Measurements from ENCODE around the gene ROBO4. TPM values are rescaled to one million over a fixed set of nuclear protein-coding genes. Genes with fewer than 3 reads are reported as not detected.

Gene ROBO4
- total RNA-seq, 1 donor from 2014 or later: not detected

DNA sequence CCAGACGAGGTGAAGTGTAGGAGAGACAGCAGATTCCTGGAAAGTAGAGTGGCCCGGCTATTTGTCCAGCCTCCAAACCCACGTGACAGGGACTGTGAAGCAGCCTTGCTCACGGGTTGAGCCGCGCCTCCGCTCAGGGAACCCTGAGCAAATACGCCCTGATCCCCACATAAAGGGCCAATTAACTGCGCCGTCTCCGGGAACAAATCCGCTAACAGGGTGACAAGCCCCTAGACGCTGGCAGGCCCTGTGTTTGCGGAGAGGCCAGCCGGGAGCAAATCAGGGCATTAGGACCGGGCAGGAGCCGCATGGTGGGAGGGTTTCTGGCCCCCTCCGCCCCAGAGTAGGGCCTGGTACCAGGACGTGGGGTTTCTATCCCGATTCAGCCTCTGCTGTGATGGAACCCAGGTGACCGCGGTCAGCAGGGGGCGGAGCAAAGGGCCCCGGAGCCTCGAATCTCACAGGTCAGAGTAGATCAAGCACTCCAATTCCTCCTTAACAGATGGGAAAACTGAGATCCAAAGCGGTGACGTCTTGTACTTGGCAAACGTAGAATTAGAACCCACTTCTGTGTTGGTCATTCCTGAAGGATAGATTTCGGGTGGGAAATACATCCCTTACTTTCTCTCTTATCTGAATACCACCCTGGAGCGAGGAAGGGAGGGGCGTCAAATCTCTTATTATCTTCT is 34.4 kb downstream of the ROBO4 start:
- no peaks in the 10 kb centered on the region for H3K36me3 Mint-ChIP-seq (ENCODE audit: low read depth)
- H3K27ac Mint-ChIP-seq: peak overlapping the region; percentile 5
- intact Hi-C loops (cut with micrococcal nuclease): no loop called here
- no peak overlapping the region for H3K4me3 Mint-ChIP-seq
- peaks cover 16% of the 10 kb centered on the region for H3K4me1 Mint-ChIP-seq (ENCODE audit: low read depth)
- DNase-seq (ENCODE audit: low spot score): no peak
- H3K9me3 Mint-ChIP-seq: no peaks in the 10 kb centered on the region
- peaks cover 69% of the 10 kb centered on the region for H3K27me3 Mint-ChIP-seq (ENCODE audit: insufficient read depth)

GRCh38 chr11:124861670-124862069 is 36.0 kb downstream of the ROBO4 start:
- intact Hi-C loops (cut with micrococcal nuclease): no loop called here
- H3K4me3 Mint-ChIP-seq: no peak overlapping the region
- DNase-seq (ENCODE audit: low spot score): no peak
- H3K4me1 Mint-ChIP-seq (ENCODE audit: low read depth): peaks cover 9% of the 10 kb centered on the region
- H3K27me3 Mint-ChIP-seq (ENCODE audit: insufficient read depth): peaks cover 53% of the 10 kb centered on the region
- no peak overlapping the region for H3K27ac Mint-ChIP-seq
- H3K36me3 Mint-ChIP-seq (ENCODE audit: low read depth): no peaks in the 10 kb centered on the region
- no peaks in the 10 kb centered on the region for H3K9me3 Mint-ChIP-seq

DNA sequence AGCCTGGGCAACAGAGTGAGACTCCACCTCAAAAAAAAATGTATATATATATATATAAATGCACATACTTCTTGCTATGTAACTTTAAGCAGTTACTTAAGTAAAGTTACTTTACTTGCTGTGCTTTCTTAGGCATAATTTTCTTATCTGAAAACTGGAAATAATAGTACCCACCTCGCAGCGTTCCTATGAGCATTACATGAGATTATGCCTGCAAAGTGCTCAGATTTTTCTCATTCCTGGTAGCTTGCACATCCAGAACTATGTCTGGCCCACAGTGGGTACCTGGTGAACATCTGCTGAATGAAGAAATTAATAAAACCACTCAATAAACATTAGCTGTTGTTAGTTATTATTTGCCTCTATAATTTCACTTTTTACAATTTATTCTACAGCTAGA is 38.5 kb downstream of the ROBO4 start:
- Mint-ChIP-seq H3K9me3 (no peaks in the 10 kb centered on the region), H3K27me3 (ENCODE audit: insufficient read depth) (peaks cover 36% of the 10 kb centered on the region), H3K4me3 (no peak overlapping the region), H3K27ac (no peak overlapping the region), H3K4me1 (ENCODE audit: low read depth) (peaks cover 9% of the 10 kb centered on the region), H3K36me3 (ENCODE audit: low read depth) (no peaks in the 10 kb centered on the region)
- intact Hi-C loops (cut with micrococcal nuclease): no loop called here
- DNase-seq (ENCODE audit: low spot score): no peak

- H3K4me3 Mint-ChIP-seq: no peak overlapping the region
- H3K9me3 Mint-ChIP-seq: no peaks in the 10 kb centered on the region
- peaks cover 2% of the 10 kb centered on the region for H3K36me3 Mint-ChIP-seq (ENCODE audit: low read depth)
- intact Hi-C loops (cut with micrococcal nuclease): loop anchor here (10.0 kb wide), 1 partner anchor 1861 kb away; the partner anchor contains the start of gene BSX
- no peaks in the 10 kb centered on the region for H3K4me1 Mint-ChIP-seq (ENCODE audit: low read depth)
- peaks cover 96% of the 10 kb centered on the region for H3K27me3 Mint-ChIP-seq (ENCODE audit: insufficient read depth)
- DNase-seq (ENCODE audit: low spot score): no peak
- no peak overlapping the region for H3K27ac Mint-ChIP-seq
Observed at GRCh38 chr11:124846070-124846673, 51.5 kb downstream of the ROBO4 start.

DNA sequence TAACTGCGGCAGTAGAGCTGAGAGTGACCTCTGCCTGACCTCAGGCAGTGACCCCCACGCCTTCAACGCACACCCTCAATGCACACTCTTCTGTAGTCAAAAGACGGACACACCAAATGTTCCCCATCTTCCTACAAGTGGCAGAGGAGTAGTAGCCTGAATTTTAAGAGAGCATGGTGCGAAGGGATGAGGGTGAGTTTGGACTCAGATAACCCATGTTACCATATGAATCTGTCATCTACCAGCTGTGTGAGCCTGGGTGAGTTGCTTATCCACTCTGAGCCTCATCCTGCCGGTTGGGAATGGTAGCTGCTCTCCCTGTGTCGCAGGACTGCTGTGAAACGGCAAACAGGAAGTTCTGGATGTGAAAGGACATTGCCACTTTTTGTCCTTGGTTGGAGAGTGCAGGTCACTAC is 53.0 kb downstream of the ROBO4 start:
- no peak for DNase-seq (ENCODE audit: low spot score)
- intact Hi-C loops (cut with micrococcal nuclease): loop anchor here (5.0 to 10.0 kb wide), 2 partner anchors 323 to 1860 kb away; partner anchors contain the start of gene BSX
- H3K27ac Mint-ChIP-seq: no peak overlapping the region
- H3K4me1 Mint-ChIP-seq (ENCODE audit: low read depth): peaks cover 5% of the 10 kb centered on the region
- no peaks in the 10 kb centered on the region for H3K9me3 Mint-ChIP-seq
- H3K27me3 Mint-ChIP-seq (ENCODE audit: insufficient read depth): peaks cover 96% of the 10 kb centered on the region
- no peak overlapping the region for H3K4me3 Mint-ChIP-seq
- peaks cover 5% of the 10 kb centered on the region for H3K36me3 Mint-ChIP-seq (ENCODE audit: low read depth)

DNA sequence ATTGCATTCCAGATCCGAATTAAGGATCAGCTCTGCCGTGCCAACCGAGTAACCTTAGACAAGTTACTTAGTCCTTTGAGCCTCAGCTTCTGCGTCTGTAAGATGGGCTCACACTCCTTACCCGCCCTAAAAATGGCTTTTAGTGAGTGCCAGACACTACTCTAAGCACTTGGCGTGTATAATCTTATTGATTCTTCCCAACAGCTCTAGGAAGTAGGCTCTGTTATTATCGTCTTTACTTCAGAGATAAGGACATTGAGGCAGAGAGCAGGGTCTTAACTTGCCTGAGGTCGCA is 54.1 kb downstream of the ROBO4 start:
- Mint-ChIP-seq H3K36me3 (ENCODE audit: low read depth) (peaks cover 5% of the 10 kb centered on the region), H3K27ac (no peak overlapping the region), H3K4me1 (ENCODE audit: low read depth) (peaks cover 5% of the 10 kb centered on the region), H3K9me3 (no peaks in the 10 kb centered on the region), H3K27me3 (ENCODE audit: insufficient read depth) (peaks cover 90% of the 10 kb centered on the region), H3K4me3 (no peak overlapping the region)
- DNase-seq (ENCODE audit: low spot score): no peak
- intact Hi-C loops (cut with micrococcal nuclease): loop anchor here (5.0 to 10.0 kb wide), 2 partner anchors 324 to 1859 kb away; partner anchors contain the start of gene BSX

GRCh38 chr11:124842305-124842704 is 55.4 kb downstream of the ROBO4 start:
- intact Hi-C loops (cut with micrococcal nuclease): loop anchor here (5.0 to 10.0 kb wide), 2 partner anchors 325 to 1858 kb away; partner anchors contain the start of gene BSX
- H3K27ac Mint-ChIP-seq: no peak overlapping the region
- DNase-seq (ENCODE audit: low spot score): no peak

GRCh38 chr11:124841840-124842239 is 55.8 kb downstream of the ROBO4 start:
- Mint-ChIP-seq H3K27ac (no peak overlapping the region), H3K36me3 (ENCODE audit: low read depth) (peaks cover 5% of the 10 kb centered on the region), H3K27me3 (ENCODE audit: insufficient read depth) (peaks cover 88% of the 10 kb centered on the region), H3K9me3 (no peaks in the 10 kb centered on the region), H3K4me1 (ENCODE audit: low read depth) (peaks cover 11% of the 10 kb centered on the region), H3K4me3 (no peak overlapping the region)
- intact Hi-C loops (cut with micrococcal nuclease): loop anchor here (1.0 to 10.0 kb wide), 3 partner anchors 25 to 1857 kb away; partner anchors contain the start of gene BSX
- no peak for DNase-seq (ENCODE audit: low spot score)

More at GRCh38 chr11:124842305-124842704, 55.4 kb downstream of the ROBO4 start:
- Mint-ChIP-seq H3K4me1 (ENCODE audit: low read depth) (peaks cover 7% of the 10 kb centered on the region), H3K9me3 (no peaks in the 10 kb centered on the region), H3K4me3 (no peak overlapping the region), H3K36me3 (ENCODE audit: low read depth) (peaks cover 5% of the 10 kb centered on the region), H3K27me3 (ENCODE audit: insufficient read depth) (peaks cover 90% of the 10 kb centered on the region)

DNA sequence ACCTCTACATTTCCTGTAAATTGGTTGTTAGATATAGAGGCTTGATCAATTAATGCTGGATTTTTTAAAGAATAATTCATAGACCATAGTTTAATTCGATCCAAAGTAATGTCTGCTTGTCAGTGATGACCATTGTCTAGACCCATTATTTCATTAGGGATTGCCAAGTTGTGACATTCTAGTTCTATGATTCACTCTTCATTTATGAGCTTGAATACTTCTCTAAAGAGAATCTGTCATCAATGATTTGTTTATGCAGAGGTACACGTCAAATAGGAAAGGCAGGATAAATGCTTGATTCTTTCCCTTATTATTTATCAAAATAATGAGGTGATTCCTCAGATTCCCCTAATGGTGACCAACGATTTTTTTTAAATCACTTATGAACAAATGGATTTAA is 56.5 kb downstream of the ROBO4 start:
- H3K36me3 Mint-ChIP-seq (ENCODE audit: low read depth): peaks cover 5% of the 10 kb centered on the region
- H3K27me3 Mint-ChIP-seq (ENCODE audit: insufficient read depth): peaks cover 82% of the 10 kb centered on the region
- H3K27ac Mint-ChIP-seq: no peak overlapping the region
- H3K4me3 Mint-ChIP-seq: no peak overlapping the region
- H3K4me1 Mint-ChIP-seq (ENCODE audit: low read depth): peaks cover 14% of the 10 kb centered on the region
- DNase-seq (ENCODE audit: low spot score): no peak
- H3K9me3 Mint-ChIP-seq: no peaks in the 10 kb centered on the region
- intact Hi-C loops (cut with micrococcal nuclease): loop anchor here (1.0 to 10.0 kb wide), 3 partner anchors 26 to 1856 kb away; partner anchors contain the start of gene BSX

DNA sequence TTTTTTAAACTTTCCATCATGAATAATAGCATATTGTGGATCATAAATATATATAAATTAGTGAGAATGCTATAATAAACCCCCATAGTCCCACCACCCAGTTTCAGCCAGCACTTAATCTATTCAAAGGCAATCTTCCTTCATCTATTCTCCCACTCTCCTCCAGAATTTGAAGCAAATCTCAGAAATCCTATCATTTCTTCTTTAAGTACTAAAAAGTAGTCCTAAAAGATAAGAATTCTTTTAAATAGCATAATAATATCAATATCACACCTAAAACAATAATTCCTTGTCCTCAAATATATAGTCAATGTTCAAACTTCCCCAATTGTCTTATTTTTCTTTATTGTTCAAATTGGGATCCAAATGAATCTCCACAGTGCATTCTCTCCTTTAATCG is 57.0 kb downstream of the ROBO4 start:
- Mint-ChIP-seq H3K27me3 (ENCODE audit: insufficient read depth) (peaks cover 77% of the 10 kb centered on the region), H3K27ac (no peak overlapping the region), H3K4me1 (ENCODE audit: low read depth) (peaks cover 17% of the 10 kb centered on the region), H3K36me3 (ENCODE audit: low read depth) (peaks cover 5% of the 10 kb centered on the region), H3K4me3 (no peak overlapping the region), H3K9me3 (no peaks in the 10 kb centered on the region)
- no peak for DNase-seq (ENCODE audit: low spot score)
- intact Hi-C loops (cut with micrococcal nuclease): loop anchor here (1.0 to 10.0 kb wide), 3 partner anchors 27 to 1856 kb away; partner anchors contain the start of gene BSX

DNA sequence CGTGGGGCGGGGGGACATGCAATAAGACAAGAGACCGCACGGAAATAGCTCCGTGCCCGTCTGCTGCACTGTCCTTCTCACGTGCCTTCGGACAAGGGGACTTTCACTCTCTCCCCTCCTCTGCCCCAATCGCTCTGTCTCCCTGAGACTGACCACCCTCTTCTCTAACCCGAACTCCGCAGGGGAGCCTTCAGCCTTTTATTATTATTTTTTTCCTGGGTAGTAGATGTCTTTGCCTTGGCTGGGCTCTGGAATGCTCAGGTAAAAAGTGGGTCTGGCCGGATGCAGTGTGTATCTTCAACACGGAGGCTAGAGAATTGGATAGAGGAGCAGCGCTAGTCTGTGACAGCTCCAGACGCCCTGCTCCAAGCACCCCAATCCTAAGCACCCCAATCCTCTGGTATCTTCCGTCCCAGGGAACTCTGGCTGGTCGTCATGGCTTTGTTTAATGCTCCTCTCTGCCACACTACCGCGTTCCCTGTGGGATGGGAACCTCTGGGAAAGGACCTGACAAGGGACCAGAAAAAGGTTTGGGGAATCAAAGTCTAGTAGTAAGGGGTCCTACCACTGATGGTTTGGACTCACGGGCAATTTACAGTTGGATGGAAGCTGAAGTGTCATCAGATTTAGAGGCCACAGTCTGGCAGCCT is 57.6 kb downstream of the ROBO4 start:
- no peaks in the 10 kb centered on the region for H3K9me3 Mint-ChIP-seq
- H3K36me3 Mint-ChIP-seq (ENCODE audit: low read depth): peaks cover 5% of the 10 kb centered on the region
- H3K27ac Mint-ChIP-seq: no peak overlapping the region
- DNase-seq (ENCODE audit: low spot score): no peak
- peaks cover 17% of the 10 kb centered on the region for H3K4me1 Mint-ChIP-seq (ENCODE audit: low read depth)
- intact Hi-C loops (cut with micrococcal nuclease): loop anchor here (5.0 to 10.0 kb wide), 3 partner anchors 218 to 1855 kb away; partner anchors contain the start of genes BSX and TBRG1
- peaks cover 76% of the 10 kb centered on the region for H3K27me3 Mint-ChIP-seq (ENCODE audit: insufficient read depth)
- no peak overlapping the region for H3K4me3 Mint-ChIP-seq

- Mint-ChIP-seq H3K9me3 (no peaks in the 10 kb centered on the region), H3K4me1 (ENCODE audit: low read depth) (peaks cover 17% of the 10 kb centered on the region), H3K4me3 (no peak overlapping the region), H3K27ac (no peak overlapping the region), H3K36me3 (ENCODE audit: low read depth) (peaks cover 5% of the 10 kb centered on the region), H3K27me3 (ENCODE audit: insufficient read depth) (peaks cover 72% of the 10 kb centered on the region)
- no peak for DNase-seq (ENCODE audit: low spot score)
- intact Hi-C loops (cut with micrococcal nuclease): loop anchor here (5.0 kb wide), 1 partner anchor 217 kb away; the partner anchor contains the start of gene TBRG1
Observed at GRCh38 chr11:124839128-124839971, 58.3 kb downstream of the ROBO4 start.

All from activated T-helper 1 cell treated with anti-CD3 and anti-CD28 coated beads, Interleukin-12 subunit alpha, Interleukin-12 subunit beta, Interleukin-2, Interleukin-4 antibody, amounts not matched to agents 30 ng/mL and 10 ng/mL and 1 ng/mL, durations not matched to agents 14 hours and 24 hours and 36 hours (primary cell).